ENCODE data around the gene FAF1.
A peak's percentile ranks its signal among the peaks of the same experiment; 100 is the strongest.
"Not testable (repeated sequence)": the region's sequence is repeated elsewhere in the genome, so short reads cannot be mapped to it uniquely, and the experiment has no call there.

Gene FAF1

GRCh38 chr1:50967416-50968157 is 7.5 kb upstream of the FAF1 start:
- no peak for DNase-seq (ENCODE audit: extremely low read depth in 1 of 2, low read depth in 1 of 2)

- DNase-seq (ENCODE audit: extremely low read depth in 1 of 2, low read depth in 1 of 2): no peak
Measured at GRCh38 chr1:50966991-50967390, 6.9 kb upstream of the FAF1 start.

- DNase-seq (ENCODE audit: extremely low read depth in 1 of 2, low read depth in 1 of 2): no peak
Measured at GRCh38 chr1:50964863-50965262, 4.8 kb upstream of the FAF1 start.

- no peak for DNase-seq (ENCODE audit: extremely low read depth in 1 of 2, low read depth in 1 of 2)
Measured at GRCh38 chr1:50959303-50959912, 659 bp downstream of the FAF1 start.

GRCh38 chr1:50955116-50955515 is 5.0 kb downstream of the FAF1 start:
- DNase-seq (ENCODE audit: extremely low read depth in 1 of 2, low read depth in 1 of 2): no peak

GRCh38 chr1:50952566-50952965 is 7.5 kb downstream of the FAF1 start:
- not testable (repeated sequence) for DNase-seq (ENCODE audit: extremely low read depth in 1 of 2, low read depth in 1 of 2)

- no peak for DNase-seq (ENCODE audit: extremely low read depth in 1 of 2, low read depth in 1 of 2)
Measured at GRCh38 chr1:50950396-50950795, 9.7 kb downstream of the FAF1 start.

- DNase-seq (ENCODE audit: extremely low read depth in 1 of 2, low read depth in 1 of 2): no peak
Measured at GRCh38 chr1:50949286-50949982, 10.6 kb downstream of the FAF1 start.

- DNase-seq (ENCODE audit: extremely low read depth in 1 of 2, low read depth in 1 of 2): no peak
Measured at GRCh38 chr1:50942334-50942733, 17.7 kb downstream of the FAF1 start.

- no peak for DNase-seq (ENCODE audit: extremely low read depth in 1 of 2, low read depth in 1 of 2)
Measured at GRCh38 chr1:50940291-50940690, 19.8 kb downstream of the FAF1 start.

GRCh38 chr1:50936321-50936720 is 23.7 kb downstream of the FAF1 start:
- DNase-seq (ENCODE audit: extremely low read depth in 1 of 2, low read depth in 1 of 2): no peak

GRCh38 chr1:50935276-50935675 is 24.8 kb downstream of the FAF1 start:
- not testable (repeated sequence) for DNase-seq (ENCODE audit: extremely low read depth in 1 of 2, low read depth in 1 of 2)

- DNase-seq (ENCODE audit: extremely low read depth in 1 of 2, low read depth in 1 of 2): no peak
Measured at GRCh38 chr1:50934838-50935237, 25.2 kb downstream of the FAF1 start.

GRCh38 chr1:50933770-50934169 is 26.3 kb downstream of the FAF1 start:
- not testable (repeated sequence) for DNase-seq (ENCODE audit: extremely low read depth in 1 of 2, low read depth in 1 of 2)

GRCh38 chr1:50932043-50932442 is 28.0 kb downstream of the FAF1 start:
- DNase-seq (ENCODE audit: extremely low read depth in 1 of 2, low read depth in 1 of 2): not testable (repeated sequence)

- DNase-seq (ENCODE audit: extremely low read depth in 1 of 2, low read depth in 1 of 2): peak in 1 of 2 donors; percentile 23
Measured at GRCh38 chr1:50930965-50931737, 28.9 kb downstream of the FAF1 start.

GRCh38 chr1:50930193-50930592 is 29.9 kb downstream of the FAF1 start:
- DNase-seq (ENCODE audit: extremely low read depth in 1 of 2, low read depth in 1 of 2): no peak

GRCh38 chr1:50929376-50929958 is 30.6 kb downstream of the FAF1 start:
- DNase-seq (ENCODE audit: extremely low read depth in 1 of 2, low read depth in 1 of 2): no peak

GRCh38 chr1:50923564-50923963 is 36.5 kb downstream of the FAF1 start:
- DNase-seq (ENCODE audit: extremely low read depth in 1 of 2, low read depth in 1 of 2): no peak

- no peak for DNase-seq (ENCODE audit: extremely low read depth in 1 of 2, low read depth in 1 of 2)
Measured at GRCh38 chr1:50921029-50921428, 39.0 kb downstream of the FAF1 start.

GRCh38 chr1:50920409-50920808 is 39.7 kb downstream of the FAF1 start:
- DNase-seq (ENCODE audit: extremely low read depth in 1 of 2, low read depth in 1 of 2): no peak
